Stimulated activated CD4-positive, alpha-beta T cell treated with anti-CD3 and anti-CD28 coated beads, TNF-alpha, amount 100 ng/mL, for 1 hour (primary cell): ENCODE data around the gene ZNF622.
"Not testable (repeated sequence)": the region's sequence is repeated elsewhere in the genome, so short reads cannot be mapped to it uniquely, and the experiment has no call there.

Source experiments
- DNase-seq, 3 donors: peaks; one replicate each; pipeline ENCODE4 v3.0.0-alpha.2; 2020; ENCODE audit warnings: low read depth in 3 of 3, low spot score in 1 of 3

The ZNF622 gene

GRCh38 chr5:16480821-16481538, 15.4 kb upstream of the ZNF622 start:
- DNase-seq, result no peak

GRCh38 chr5:16480144-16480543, 14.5 kb upstream of the ZNF622 start:
- DNase-seq, result no peak

GRCh38 chr5:16477541-16477940, 11.9 kb upstream of the ZNF622 start:
- no peak for DNase-seq

GRCh38 chr5:16476417-16476816, 10.8 kb upstream of the ZNF622 start:
- not testable (repeated sequence) for DNase-seq

- DNase-seq, result no peak
These were observed 5.8 kb upstream of the ZNF622 start for GRCh38 chr5:16471387-16471786.

GRCh38 chr5:16467363-16468219, 2.0 kb upstream of the ZNF622 start:
- DNase-seq, result no peak

- no peak for DNase-seq
These were observed 696 bp downstream of the ZNF622 start for GRCh38 chr5:16464664-16465543.

GRCh38 chr5:16464231-16464630, 1.4 kb downstream of the ZNF622 start:
- DNase-seq, result no peak

GRCh38 chr5:16461782-16462181, 3.8 kb downstream of the ZNF622 start:
- no peak for DNase-seq

GRCh38 chr5:16461026-16461425, 4.6 kb downstream of the ZNF622 start:
- DNase-seq, result no peak

GRCh38 chr5:16459451-16459850, 6.1 kb downstream of the ZNF622 start:
- DNase-seq, result no peak

- DNase-seq, result no peak
These were observed 7.7 kb downstream of the ZNF622 start for GRCh38 chr5:16457853-16458252.

- DNase-seq, result no peak
These were observed 8.1 kb downstream of the ZNF622 start for GRCh38 chr5:16457451-16457850.

GRCh38 chr5:16456103-16456832, 9.3 kb downstream of the ZNF622 start:
- no peak for DNase-seq

GRCh38 chr5:16455668-16456067, 9.9 kb downstream of the ZNF622 start:
- no peak for DNase-seq

- no peak for DNase-seq
These were observed 10.9 kb downstream of the ZNF622 start for GRCh38 chr5:16454686-16455085.

- DNase-seq, result no peak
These were observed 12.0 kb downstream of the ZNF622 start for GRCh38 chr5:16453609-16454008.

GRCh38 chr5:16450163-16450562, 15.4 kb downstream of the ZNF622 start:
- no peak for DNase-seq

- no peak for DNase-seq
These were observed 18.6 kb downstream of the ZNF622 start for GRCh38 chr5:16446993-16447392.

- no peak for DNase-seq
These were observed 27.6 kb downstream of the ZNF622 start for GRCh38 chr5:16437977-16438376.
